Activated CD4-positive, alpha-beta T cell treated with anti-CD3 and anti-CD28 coated beads, Interleukin-2, amount 50 U/mL, for 16 hours (primary cell): ENCODE results near the gene CNGB1.
"Not testable (repeated sequence)": the region's sequence is repeated elsewhere in the genome, so short reads cannot be mapped to it uniquely, and the experiment has no call there.

ENCODE experiments used
- DNase-seq: peaks from one replicate; pipeline ENCODE4 v3.0.0-alpha.2; 2020

CNGB1 gene

GRCh38 chr16:57883480-57883879 lies 87.4 kb downstream of the CNGB1 start:
- DNase-seq = no peak

DNA sequence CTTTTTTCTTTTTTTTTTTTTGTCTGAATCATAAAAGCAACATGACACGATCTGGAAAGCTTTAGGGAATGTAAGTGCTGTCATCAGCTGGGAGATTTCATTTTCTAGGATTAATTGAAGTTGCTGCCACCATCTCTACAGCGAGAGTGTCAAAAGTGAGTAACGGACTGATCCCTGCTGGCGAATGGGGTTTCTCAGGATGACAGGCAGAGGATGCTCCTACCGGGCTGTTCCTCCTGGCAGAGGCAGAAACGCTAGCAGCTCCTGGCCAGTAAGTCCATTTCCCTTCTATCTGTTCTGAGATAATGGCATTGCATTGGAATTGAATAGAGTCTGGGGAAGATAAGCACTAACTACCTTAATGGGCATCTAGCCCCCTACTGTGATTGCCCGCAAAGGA lies 88.1 kb downstream of the CNGB1 start:
- no peak for DNase-seq

- DNase-seq = no peak
These were observed 88.7 kb downstream of the CNGB1 start for GRCh38 chr16:57882206-57882605.

- DNase-seq = no peak
These were observed 92.3 kb downstream of the CNGB1 start for GRCh38 chr16:57878586-57878985.

GRCh38 chr16:57876210-57876609 lies 94.7 kb downstream of the CNGB1 start:
- DNase-seq = peak; percentile 53

DNA sequence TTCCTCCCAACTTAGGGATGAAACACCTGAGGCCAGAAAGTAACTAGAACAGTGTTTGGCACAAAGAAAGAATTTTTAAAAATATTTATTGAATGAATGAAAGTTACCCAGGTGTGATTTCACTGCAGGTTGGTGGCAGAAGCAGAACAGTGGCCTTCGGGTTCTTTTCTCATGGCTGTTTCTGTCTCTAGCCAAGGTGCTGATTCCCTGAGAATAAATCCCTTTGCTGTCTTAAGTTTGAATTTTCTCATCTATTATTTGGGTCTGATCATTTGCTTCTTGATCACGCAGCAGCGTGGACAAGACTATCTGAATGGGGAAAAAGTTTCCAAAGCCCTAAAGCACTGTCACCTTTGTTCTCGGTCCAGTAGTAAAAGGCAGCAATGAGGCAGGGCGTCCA lies 95.6 kb downstream of the CNGB1 start:
- DNase-seq = no peak

- no peak for DNase-seq
These were observed 97.7 kb downstream of the CNGB1 start for GRCh38 chr16:57873218-57873617.

DNA sequence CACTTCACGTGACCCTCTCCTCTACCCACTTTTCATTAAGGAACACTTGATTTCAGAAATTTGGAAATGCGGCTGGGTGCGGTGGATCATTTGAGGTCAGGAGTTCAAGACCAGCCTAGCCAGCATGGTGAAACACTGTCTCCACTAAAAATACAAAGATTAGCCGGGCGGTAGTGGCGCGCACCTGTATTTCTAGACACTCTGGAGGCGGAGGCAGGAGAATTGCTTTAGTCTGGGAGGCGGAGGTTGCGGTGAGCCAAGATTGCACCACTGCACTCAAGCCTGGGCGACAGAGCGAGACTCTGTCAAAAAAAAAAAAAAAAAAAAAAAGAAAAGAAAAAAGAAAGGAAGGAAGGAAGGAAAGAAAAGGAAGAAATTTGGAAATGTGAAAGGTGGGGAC lies 98.2 kb downstream of the CNGB1 start:
- DNase-seq = not testable (repeated sequence)

GRCh38 chr16:57871456-57871855 lies 99.5 kb downstream of the CNGB1 start:
- DNase-seq = peak; percentile 60

GRCh38 chr16:57870753-57871454 lies 100.0 kb downstream of the CNGB1 start:
- DNase-seq = no peak

GRCh38 chr16:57868913-57869520 lies 101.9 kb downstream of the CNGB1 start:
- no peak for DNase-seq

GRCh38 chr16:57867000-57867561 lies 103.8 kb downstream of the CNGB1 start:
- DNase-seq = no peak

DNA sequence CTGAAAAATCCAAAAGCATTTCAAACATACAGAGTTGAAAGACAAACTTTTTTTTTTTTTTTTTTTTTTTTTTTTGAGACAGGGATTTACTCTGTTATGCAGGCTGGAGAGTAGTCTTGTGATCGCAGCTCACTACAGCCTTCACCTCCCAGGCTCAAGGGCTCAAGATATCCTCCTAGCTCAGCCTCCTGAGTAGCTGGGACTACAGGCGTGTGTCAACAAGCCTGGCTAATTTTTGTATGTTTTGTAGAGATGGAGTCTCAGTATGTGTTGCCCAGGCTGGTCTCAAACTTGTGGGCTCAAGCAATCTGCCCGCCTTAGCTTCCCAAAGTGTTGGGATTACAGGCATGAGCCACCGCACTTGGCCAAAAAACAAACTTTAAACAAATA lies 104.4 kb downstream of the CNGB1 start:
- DNase-seq = no peak

DNA sequence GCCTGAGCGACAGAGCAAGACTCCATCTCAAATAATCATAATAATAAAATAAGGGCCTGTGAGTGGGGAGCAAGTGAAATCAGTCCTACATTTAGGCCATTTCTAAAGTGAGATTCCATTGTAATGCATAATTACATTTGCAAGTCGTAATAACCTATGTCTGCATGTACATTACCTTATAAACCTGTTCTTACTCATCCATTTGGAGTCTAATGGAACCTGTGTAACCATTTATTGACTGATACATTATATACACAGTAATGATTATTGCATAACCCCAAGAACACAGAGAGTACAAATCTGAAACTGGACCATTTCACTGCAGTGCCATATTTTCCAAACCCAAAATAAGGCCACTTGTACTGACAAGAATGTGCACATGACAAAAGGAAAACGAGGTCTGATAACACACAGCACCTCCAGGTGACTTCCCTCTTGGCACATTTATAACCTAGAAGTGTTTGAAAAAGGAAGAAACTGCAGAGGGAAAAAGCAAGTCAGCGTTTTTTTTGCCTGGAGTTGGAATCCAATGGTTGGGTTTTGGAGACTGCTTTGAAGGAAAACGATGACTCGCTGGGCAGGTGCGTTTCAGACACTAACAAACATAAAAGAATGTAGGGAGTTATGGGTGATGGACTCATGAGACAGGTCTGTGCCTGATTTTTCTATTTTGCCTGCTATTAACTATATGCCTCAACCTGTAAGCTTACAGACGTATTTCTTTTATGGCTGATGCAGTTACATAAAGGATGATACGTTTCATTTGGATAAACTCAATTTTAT lies 105.0 kb downstream of the CNGB1 start:
- no peak for DNase-seq

- no peak for DNase-seq
These were observed 107.3 kb downstream of the CNGB1 start for GRCh38 chr16:57863434-57864160.

DNA sequence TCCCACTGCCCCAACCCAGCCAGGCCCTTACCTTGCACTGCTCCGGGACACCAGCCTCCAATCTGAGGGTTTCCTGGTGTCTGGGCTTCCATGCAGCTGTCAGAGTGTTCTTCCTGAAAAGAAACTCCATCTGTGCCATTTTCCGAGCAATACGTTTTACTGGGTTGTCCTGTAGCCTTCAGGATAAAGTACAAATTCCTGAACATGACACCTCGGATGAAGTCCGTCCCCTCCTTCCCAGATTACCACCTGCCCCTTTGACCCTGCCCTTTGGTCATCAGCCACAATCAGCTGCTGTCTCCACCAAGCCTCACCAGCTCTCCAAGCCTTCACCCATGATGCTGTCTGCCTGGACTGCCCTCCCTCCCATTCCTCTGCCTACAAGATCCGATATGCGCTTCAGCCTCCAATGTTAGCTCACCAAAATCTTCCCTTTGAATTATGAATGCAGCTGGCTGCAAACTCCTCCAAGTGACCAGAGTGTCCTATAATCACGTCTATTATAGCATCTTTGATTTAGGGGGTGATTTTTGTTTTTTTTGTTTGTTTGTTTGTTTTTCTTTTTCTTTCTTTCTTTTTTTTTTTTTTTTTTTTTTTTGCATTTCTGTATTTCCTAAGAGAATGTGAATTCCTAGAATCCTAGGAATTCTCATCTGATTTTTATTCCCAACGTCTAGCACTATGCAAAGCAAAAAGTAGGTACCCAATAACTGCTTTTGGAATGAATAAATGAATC lies 108.1 kb downstream of the CNGB1 start:
- DNase-seq = no peak

- no peak for DNase-seq
These were observed 111.6 kb downstream of the CNGB1 start for GRCh38 chr16:57859331-57859730.

- no peak for DNase-seq
These were observed 112.3 kb downstream of the CNGB1 start for GRCh38 chr16:57858635-57859034.

GRCh38 chr16:57857991-57858390 lies 112.9 kb downstream of the CNGB1 start:
- DNase-seq = not testable (repeated sequence)

- no peak for DNase-seq
These were observed 115.7 kb downstream of the CNGB1 start for GRCh38 chr16:57855188-57855587.

DNA sequence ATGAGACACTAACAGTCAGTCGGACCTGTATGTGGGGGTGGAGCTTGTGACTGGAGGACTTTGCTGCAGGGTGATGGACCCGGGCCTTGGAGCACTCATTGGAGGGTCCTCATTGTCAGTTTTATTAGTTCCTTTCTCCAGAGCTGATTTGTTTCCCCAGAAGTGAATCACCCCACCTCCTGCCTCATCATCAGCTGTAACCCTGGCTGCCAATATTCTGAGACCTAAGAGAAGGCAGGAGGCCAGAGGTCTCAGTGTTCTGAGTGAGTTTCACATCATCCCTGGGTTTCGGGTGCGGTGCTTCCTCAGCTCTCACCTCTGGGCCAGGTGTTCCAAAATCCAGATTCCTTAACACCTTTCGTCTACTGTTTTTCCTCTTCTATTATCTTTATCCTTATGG lies 118.7 kb downstream of the CNGB1 start:
- DNase-seq = no peak

DNA sequence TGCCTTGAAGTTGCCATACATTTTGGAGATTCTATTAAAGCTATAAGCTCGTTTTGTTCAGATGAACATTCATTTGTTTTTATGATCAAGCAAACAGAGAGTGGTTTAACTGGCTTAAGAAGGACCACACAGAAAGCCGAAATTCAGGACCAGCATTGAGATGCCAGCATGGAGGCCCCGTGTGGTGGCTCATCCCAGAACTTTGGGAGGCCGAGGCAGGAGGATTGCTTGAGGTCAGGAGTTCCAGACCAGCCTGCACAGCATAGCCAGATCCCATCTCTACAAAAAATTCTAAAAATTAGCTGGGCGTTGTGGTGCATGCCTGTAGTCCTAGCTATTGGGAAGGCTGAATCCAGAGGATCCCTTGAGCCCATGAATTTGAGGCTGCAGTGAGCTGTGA lies 122.7 kb downstream of the CNGB1 start:
- no peak for DNase-seq
